GM19240 (cell line): ENCODE results near the gene CCDC146.
A peak's percentile ranks its signal among the peaks of the same experiment; 100 is the strongest.
"Not testable (repeated sequence)": the region's sequence is repeated elsewhere in the genome, so short reads cannot be mapped to it uniquely, and the experiment has no call there.

Experiments used
- DNase-seq: peaks from one replicate; pipeline ENCODE4 v3.0.0; 2011; ENCODE audit warnings: low spot score; ENCODE audit not compliant: insufficient read length

Gene CCDC146

GRCh38 chr7:77121860-77122681, at the start of gene CCDC146:
Gene CCDC146, plus strand, starts transcription at chr7:77122615. Its CDS starts 45,054 bp downstream, at chr7:77167669.
- DNase-seq = peak; percentile 48

GRCh38 chr7:77074786-77075396, 47.5 kb upstream of the CCDC146 start:
- DNase-seq = not testable (repeated sequence)

GRCh38 chr7:77077060-77077459, 45.4 kb upstream of the CCDC146 start:
- DNase-seq = not testable (repeated sequence)

GRCh38 chr7:77079112-77079511, 43.3 kb upstream of the CCDC146 start:
- DNase-seq = not testable (repeated sequence)

- DNase-seq = not testable (repeated sequence)
Observed at GRCh38 chr7:77079624-77080023, 42.8 kb upstream of the CCDC146 start.

GRCh38 chr7:77080236-77080635, 42.2 kb upstream of the CCDC146 start:
- not testable (repeated sequence) for DNase-seq

GRCh38 chr7:77082192-77082591, 40.2 kb upstream of the CCDC146 start:
- not testable (repeated sequence) for DNase-seq

- not testable (repeated sequence) for DNase-seq
Observed at GRCh38 chr7:77092301-77092700, 30.1 kb upstream of the CCDC146 start.

- not testable (repeated sequence) for DNase-seq
Observed at GRCh38 chr7:77100501-77100900, 21.9 kb upstream of the CCDC146 start.

- not testable (repeated sequence) for DNase-seq
Observed at GRCh38 chr7:77101187-77101586, 21.2 kb upstream of the CCDC146 start.

GRCh38 chr7:77102671-77103070, 19.7 kb upstream of the CCDC146 start:
- not testable (repeated sequence) for DNase-seq

- DNase-seq = not testable (repeated sequence)
Observed at GRCh38 chr7:77105904-77106303, 16.5 kb upstream of the CCDC146 start.

- DNase-seq = not testable (repeated sequence)
Observed at GRCh38 chr7:77107659-77108058, 14.8 kb upstream of the CCDC146 start.

GRCh38 chr7:77108362-77108761, 14.1 kb upstream of the CCDC146 start:
- not testable (repeated sequence) for DNase-seq

- DNase-seq = not testable (repeated sequence)
Observed at GRCh38 chr7:77112719-77113306, 9.6 kb upstream of the CCDC146 start.

GRCh38 chr7:77125486-77125885, 3.1 kb downstream of the CCDC146 start:
- not testable (repeated sequence) for DNase-seq

GRCh38 chr7:77127009-77127408, 4.6 kb downstream of the CCDC146 start:
- not testable (repeated sequence) for DNase-seq

- DNase-seq = not testable (repeated sequence)
Observed at GRCh38 chr7:77128582-77129410, 6.4 kb downstream of the CCDC146 start.

- not testable (repeated sequence) for DNase-seq
Observed at GRCh38 chr7:77131781-77132180, 9.4 kb downstream of the CCDC146 start.

GRCh38 chr7:77138668-77139067, 16.3 kb downstream of the CCDC146 start:
- not testable (repeated sequence) for DNase-seq

- DNase-seq = not testable (repeated sequence)
Observed at GRCh38 chr7:77140291-77140690, 17.9 kb downstream of the CCDC146 start.
